Mesenchymal stem cell (in vitro differentiated cells and primary cell): ENCODE results near the gene PKIG.
"Not testable (repeated sequence)": the region's sequence is repeated elsewhere in the genome, so short reads cannot be mapped to it uniquely, and the experiment has no call there.

ENCODE experiments used
- DNase-seq: peaks from one replicate; pipeline ENCODE4 v3.0.0-alpha.2; 2013
- H2AFZ ChIP-seq: one replicate; pipeline ENCODE4 v1.6.1; 2013; ENCODE audit warnings: low read depth, mild to moderate bottlenecking, control low read depth, inconsistent platforms, low read length, moderate library complexity
- H2AK5ac ChIP-seq: 2 replicates; pipeline ENCODE4 v1.6.1; 2013; ENCODE audit warnings: low read length, moderate library complexity, mild to moderate bottlenecking, inconsistent platforms; ENCODE audit not compliant: severe bottlenecking
- H2BK120ac ChIP-seq: one replicate; pipeline ENCODE4 v1.6.1; 2013; ENCODE audit warnings: low read depth, mild to moderate bottlenecking, inconsistent platforms, low read length, moderate library complexity
- H2BK12ac ChIP-seq, 2 experiments: one replicate each; pipeline ENCODE4 v1.6.1; 2013; ENCODE audit warnings: inconsistent platforms in 2 of 2, low read length in 2 of 2, mild to moderate bottlenecking in 2 of 2, moderate library complexity in 2 of 2, control low read depth in 1 of 2
- H2BK15ac ChIP-seq: one replicate; pipeline ENCODE4 v1.6.1; 2013; ENCODE audit warnings: mild to moderate bottlenecking, low read depth, inconsistent platforms; ENCODE audit not compliant: poor library complexity, severe bottlenecking
- H2BK5ac ChIP-seq: 2 replicates; pipeline ENCODE4 v1.6.1; 2013; ENCODE audit warnings: low read depth, mild to moderate bottlenecking, low read length, control low read depth, inconsistent platforms; ENCODE audit not compliant: poor library complexity, severe bottlenecking
- H3K14ac ChIP-seq, 2 experiments: one replicate each; pipeline ENCODE4 v1.6.1; 2013; ENCODE audit warnings: inconsistent platforms in 2 of 2, low read length in 2 of 2, control low read depth in 1 of 2, mild to moderate bottlenecking in 1 of 2, moderate library complexity in 1 of 2
- H3K18ac ChIP-seq, 2 experiments: one replicate each; pipeline ENCODE4 v1.6.1; 2013; ENCODE audit warnings: inconsistent platforms in 2 of 2, low read length in 2 of 2, control low read depth in 1 of 2, low read depth in 1 of 2, mild to moderate bottlenecking in 1 of 2
- H3K23ac ChIP-seq, 2 experiments: one replicate each; pipeline ENCODE4 v1.6.1; 2013; ENCODE audit warnings: inconsistent platforms in 2 of 2, low read length in 2 of 2, mild to moderate bottlenecking in 2 of 2, moderate library complexity in 2 of 2, control low read depth in 1 of 2
- H3K27ac ChIP-seq: 2 replicates; pipeline ENCODE4 v1.5.1; 2013; ENCODE audit warnings: mild to moderate bottlenecking, moderate library complexity, low read length, control low read depth, inconsistent platforms; ENCODE audit not compliant: poor library complexity, severe bottlenecking
- H3K27me3 ChIP-seq, 2 experiments: 2 replicates each; pipeline versions ENCODE4 v1.6.1 to v1.7.0; 2013; ENCODE audit warnings: low read length in 2 of 2, mild to moderate bottlenecking in 2 of 2, moderate library complexity in 2 of 2, control low read depth in 1 of 2, inconsistent platforms in 1 of 2; ENCODE audit not compliant: control insufficient read depth in 1 of 2, insufficient read depth in 1 of 2
- H3K36me3 ChIP-seq, 2 experiments: 2 replicates each; pipeline versions ENCODE4 v1.6.1 to v1.7.0; 2013; ENCODE audit warnings: low read length in 2 of 2, control low read depth in 1 of 2, inconsistent platforms in 1 of 2, low read depth in 1 of 2, mild to moderate bottlenecking in 1 of 2; ENCODE audit not compliant: insufficient read depth in 2 of 2, control insufficient read depth in 1 of 2
- H3K4ac ChIP-seq, 2 experiments: one replicate each; pipeline ENCODE4 v1.6.1; 2013; ENCODE audit warnings: inconsistent platforms in 2 of 2, low read length in 2 of 2, mild to moderate bottlenecking in 2 of 2, moderate library complexity in 2 of 2, control low read depth in 1 of 2, low read depth in 1 of 2
- H3K4me1 ChIP-seq: 2 replicates; pipeline ENCODE4 v1.6.1; 2013; ENCODE audit warnings: low read depth, low read length, control low read depth; ENCODE audit not compliant: control insufficient read depth, insufficient read depth
- H3K4me2 ChIP-seq: 2 replicates; pipeline ENCODE4 v1.6.1; 2013; ENCODE audit warnings: low read length, mild to moderate bottlenecking, inconsistent platforms; ENCODE audit not compliant: poor library complexity, severe bottlenecking
- H3K4me3 ChIP-seq, 2 experiments: 2 replicates each; pipeline versions ENCODE4 v1.5.1 to v1.7.0; 2013; ENCODE audit warnings: low read length in 2 of 2, mild to moderate bottlenecking in 2 of 2, control low read depth in 1 of 2, low read depth in 1 of 2; ENCODE audit not compliant: insufficient read depth in 1 of 2
- H3K79me1 ChIP-seq: replicated peaks from 2 replicates; pipeline ENCODE4 v1.6.1; 2013; ENCODE audit warnings: mild to moderate bottlenecking, control low read depth, low read length, inconsistent platforms; ENCODE audit not compliant: poor library complexity, severe bottlenecking
- H3K9ac ChIP-seq: 2 replicates; pipeline ENCODE4 v1.7.0; 2013; ENCODE audit warnings: mild to moderate bottlenecking, low read length, moderate library complexity
- H3K9me3 ChIP-seq: 2 replicates; pipeline ENCODE4 v1.7.0; 2013; ENCODE audit warnings: mild to moderate bottlenecking, low read length; ENCODE audit not compliant: control insufficient read depth
- H4K8ac ChIP-seq: one replicate; pipeline ENCODE4 v1.6.1; 2013; ENCODE audit warnings: inconsistent platforms, mild to moderate bottlenecking, low read length, moderate library complexity
- H4K91ac ChIP-seq: one replicate; pipeline ENCODE4 v1.6.1; 2013; ENCODE audit warnings: mild to moderate bottlenecking, low read length, inconsistent platforms
- WGBS: methylation state at CpG from one replicate; pipeline ENCODE4 v1.1.7; 2013; ENCODE audit warnings: mixed read lengths; 5-methylcytosine and 5-hydroxymethylcytosine counted together

The PKIG gene

DNA sequence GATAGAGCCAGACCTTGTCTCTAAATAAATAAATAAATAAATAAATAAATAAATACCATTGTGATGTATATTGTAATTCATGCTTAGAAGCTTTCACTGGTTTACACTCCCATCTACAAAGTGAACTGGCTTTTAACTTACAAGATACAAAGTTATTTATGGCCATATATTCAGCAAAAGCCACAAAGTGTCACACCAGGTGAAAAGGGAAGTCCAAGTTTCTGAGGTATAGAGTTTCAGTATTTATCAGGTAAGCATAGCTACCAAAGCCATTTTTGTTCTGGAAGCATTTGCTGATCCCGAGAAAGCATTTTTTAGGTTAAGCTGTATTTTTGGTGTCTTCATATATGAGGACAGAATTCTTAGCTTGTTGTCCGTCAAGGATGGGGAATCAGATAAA lies 22.1 kb upstream of the PKIG start:
- no peak overlapping the region for H4K91ac ChIP-seq
- H3K27ac ChIP-seq: no peak overlapping the region
- no peaks in the 10 kb centered on the region for H3K36me3 ChIP-seq
- H3K23ac ChIP-seq: no peak overlapping the region
- no peak for DNase-seq
- peaks cover 10% of the 10 kb centered on the region for H3K79me1 ChIP-seq
- H4K8ac ChIP-seq: no peak overlapping the region
- no peak overlapping the region for H3K9ac ChIP-seq
- 97% methylated on average over 2 of the region's 2 CpGs for WGBS
- no peak overlapping the region for H2BK15ac ChIP-seq
- no peak overlapping the region for H3K18ac ChIP-seq
- H2BK120ac ChIP-seq: no peak overlapping the region
- no peaks in the 10 kb centered on the region for H3K4me1 ChIP-seq
- H3K4me2 ChIP-seq: no peak overlapping the region
- H3K14ac ChIP-seq: no peak overlapping the region
- H3K4me3 ChIP-seq: no peak overlapping the region
- H2AK5ac ChIP-seq: no peak overlapping the region
- no peak overlapping the region for H2AFZ ChIP-seq
- no peak overlapping the region for H2BK12ac ChIP-seq
- H3K4ac ChIP-seq: no peak overlapping the region
- no peaks in the 10 kb centered on the region for H3K27me3 ChIP-seq
- no peak overlapping the region for H2BK5ac ChIP-seq
- H3K9me3 ChIP-seq: no peaks in the 10 kb centered on the region

DNA sequence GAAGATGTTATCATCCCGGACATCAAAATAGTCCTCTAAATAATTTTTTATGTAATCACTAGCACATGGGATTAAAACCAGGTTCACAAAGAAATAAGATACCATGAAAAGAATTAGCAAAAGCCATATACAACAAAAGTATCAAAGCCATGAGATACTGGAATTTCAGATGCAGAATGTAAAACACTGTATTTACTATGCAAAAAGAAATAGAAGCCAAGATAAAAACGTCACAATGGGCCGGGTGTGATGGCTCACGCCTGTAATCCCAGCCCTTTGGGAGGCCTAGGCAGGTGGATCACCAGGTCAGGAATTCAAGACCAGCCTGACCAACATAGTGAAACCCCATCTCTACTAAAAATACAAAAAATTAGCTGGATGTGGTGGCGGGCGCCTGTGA lies 21.6 kb upstream of the PKIG start:
- H3K18ac ChIP-seq, DNase-seq, H3K23ac ChIP-seq, H2AK5ac ChIP-seq, H2BK15ac ChIP-seq, H4K8ac ChIP-seq, H2BK12ac ChIP-seq, H2BK120ac ChIP-seq, H3K14ac ChIP-seq, H3K9me3 ChIP-seq, H3K9ac ChIP-seq, H3K4me3 ChIP-seq, H3K4me1 ChIP-seq, H3K27me3 ChIP-seq, H2AFZ ChIP-seq, H3K27ac ChIP-seq, H4K91ac ChIP-seq, H3K36me3 ChIP-seq, H3K4ac ChIP-seq, H2BK5ac ChIP-seq, H3K4me2 ChIP-seq: not testable (repeated sequence)
- H3K79me1 ChIP-seq: peaks cover 10% of the 10 kb centered on the region
- 96% methylated on average over 5 of the region's 6 CpGs for WGBS

DNA sequence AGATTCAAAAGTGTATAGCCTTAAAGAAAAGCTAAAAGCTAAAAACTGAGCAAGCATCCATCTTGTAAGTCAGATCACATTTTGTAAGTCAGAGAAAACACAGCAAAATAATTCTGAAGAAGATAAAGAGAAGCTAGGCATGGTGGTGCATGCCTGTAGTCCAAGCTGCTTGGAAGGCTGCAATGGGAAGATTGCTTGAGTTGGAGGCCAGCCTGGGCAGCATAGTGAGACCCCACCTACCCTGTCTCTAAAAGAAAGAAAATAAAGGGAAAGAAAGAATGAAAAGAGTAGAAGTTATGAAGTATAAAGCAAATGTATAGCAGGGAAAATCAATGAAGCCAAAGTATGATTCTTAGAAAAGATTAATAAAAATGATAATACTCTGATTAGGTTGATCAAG lies 20.5 kb upstream of the PKIG start:
- DNase-seq: no peak
- Histone ChIP-seq H3K4ac (no peak overlapping the region), H3K4me2 (no peak overlapping the region), H3K9ac (no peak overlapping the region), H2BK15ac (no peak overlapping the region), H2BK5ac (no peak overlapping the region), H3K14ac (no peak overlapping the region), H3K27me3 (no peaks in the 10 kb centered on the region), H3K4me3 (no peak overlapping the region), H2AK5ac (no peak overlapping the region), H4K8ac (no peak overlapping the region), H3K79me1 (peaks cover 9% of the 10 kb centered on the region), H4K91ac (no peak overlapping the region), H3K27ac (no peak overlapping the region), H3K23ac (no peak overlapping the region), H2BK120ac (no peak overlapping the region), H3K9me3 (no peaks in the 10 kb centered on the region), H3K36me3 (no peaks in the 10 kb centered on the region), H3K4me1 (no peaks in the 10 kb centered on the region), H2AFZ (no peak overlapping the region), H3K18ac (no peak overlapping the region), H2BK12ac (no peak overlapping the region)

DNA sequence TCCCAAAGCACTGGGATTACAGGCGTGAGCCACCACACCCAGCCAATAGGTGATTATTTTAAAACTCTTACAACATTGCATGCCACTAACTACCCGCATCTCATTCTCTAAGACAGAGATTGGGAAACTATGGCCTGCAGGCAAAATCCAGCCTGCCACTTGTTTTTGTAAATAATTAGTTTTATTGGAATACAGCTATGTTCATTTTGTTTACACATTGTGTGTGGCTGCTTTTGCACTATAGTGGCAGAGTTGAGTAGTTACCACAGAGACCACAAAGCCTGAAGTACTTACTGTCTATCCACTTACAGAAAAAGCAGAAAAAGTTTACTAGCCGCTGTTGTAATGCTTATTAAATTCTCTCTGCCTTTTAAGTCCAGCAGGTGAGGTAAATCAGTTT lies 16.4 kb upstream of the PKIG start:
- Histone ChIP-seq H3K9me3 (no peaks in the 10 kb centered on the region), H2BK5ac (no peak overlapping the region), H3K14ac (no peak overlapping the region), H2BK12ac (no peak overlapping the region), H3K27me3 (no peaks in the 10 kb centered on the region), H3K18ac (no peak overlapping the region), H2BK15ac (no peak overlapping the region), H3K4me3 (no peak overlapping the region), H3K4me2 (no peak overlapping the region), H2AK5ac (no peak overlapping the region), H4K91ac (no peak overlapping the region), H3K23ac (no peak overlapping the region), H3K4me1 (no peaks in the 10 kb centered on the region), H3K27ac (no peak overlapping the region), H3K4ac (no peak overlapping the region), H4K8ac (no peak overlapping the region), H3K79me1 (peaks cover 11% of the 10 kb centered on the region), H2BK120ac (no peak overlapping the region), H3K36me3 (no peaks in the 10 kb centered on the region), H2AFZ (no peak overlapping the region), H3K9ac (no peak overlapping the region)
- DNase-seq: peak; percentile 81
- 100% methylated on average over 1 of the region's 3 CpGs for WGBS
